ENCODE data around the gene NFIB. TPM values are rescaled to one million over a fixed set of nuclear protein-coding genes. Genes with fewer than 3 reads are reported as not detected.

NFIB gene
- polyA plus RNA-seq, 1 donor (not counting 4 experiments of a cell fraction or from before 2014, with no cell fraction given) = 8.9 TPM

- dilution Hi-C loops (cut with MboI; ENCODE audit: extremely low pct_ligation_motif_present, low sequenced_read_pairs) = no loop called here
- Histone ChIP-seq H3K27ac (ENCODE audit: control insufficient read depth, insufficient read depth, low read length) (no peak overlapping the region), H4K20me1 (ENCODE audit: control insufficient read depth, extremely low read depth, insufficient read depth, low read length) (peaks cover 3% of the 10 kb centered on the region), H3K9me3 (ENCODE audit: control insufficient read depth, low read depth, low read length) (no peaks in the 10 kb centered on the region), H3K4me2 (ENCODE audit: control insufficient read depth, extremely low read depth, insufficient read depth, low read depth, low read length) (peak overlapping the region; percentile 38), H3K36me3 (ENCODE audit: control insufficient read depth in 2 of 2, extremely low read depth in 1 of 2, insufficient read depth in 2 of 2, low read length in 2 of 2) (peaks cover 0 to 12% of the 10 kb centered on the region in 2 experiments), H3K4me1 (ENCODE audit: control insufficient read depth, extremely low read depth, insufficient read depth, low read length) (peaks cover 33% of the 10 kb centered on the region), H3K9ac (ENCODE audit: control insufficient read depth, extremely low read depth, insufficient read depth, low read length) (no peak overlapping the region), H3K4me3 (ENCODE audit: control insufficient read depth in 2 of 3, extremely low read depth in 1 of 3, insufficient read depth in 2 of 3, low read depth in 1 of 3, low read length in 3 of 3) (no peak overlapping the region), H2AFZ (ENCODE audit: control insufficient read depth, low read length) (no peak overlapping the region), H3K9me1 (ENCODE audit: control insufficient read depth, extremely low read depth, insufficient read depth, low read length) (no peaks in the 10 kb centered on the region), H3K27me3 (ENCODE audit: control insufficient read depth, extremely low read depth, insufficient read depth, low read length) (no peaks in the 10 kb centered on the region), H3K79me2 (ENCODE audit: control insufficient read depth, insufficient read depth, low read length) (peaks cover 77% of the 10 kb centered on the region)
- TF ChIP-seq CTCF (optimal IDR thresholded peaks at IDR 0.05 in 1 of 3, IDR thresholded peaks at IDR 0.05 in 1 of 3, conservative IDR thresholded peaks at IDR 0.05 in 1 of 3; ENCODE audit: extremely low read depth in 1 of 3, insufficient read depth in 2 of 3, low read length in 3 of 3) = no peak
- TF ChIP-seq EZH2 (IDR thresholded peaks at IDR 0.05; ENCODE audit: low read length) = no peak
- peak; percentile 82 for FAIRE-seq
- DNase-seq (ENCODE audit: low read depth, low spot score) = no peak
Observed at GRCh38 chr9:14302405-14302804, 11.5 kb downstream of the NFIB start.

- Histone ChIP-seq H3K9me1 (ENCODE audit: control insufficient read depth, extremely low read depth, insufficient read depth, low read length) (no peaks in the 10 kb centered on the region), H3K27ac (ENCODE audit: control insufficient read depth, insufficient read depth, low read length) (no peak overlapping the region), H3K4me1 (ENCODE audit: control insufficient read depth, extremely low read depth, insufficient read depth, low read length) (peaks cover 35% of the 10 kb centered on the region), H3K4me2 (ENCODE audit: control insufficient read depth, extremely low read depth, insufficient read depth, low read depth, low read length) (peak overlapping the region; percentile 31), H3K9me3 (ENCODE audit: control insufficient read depth, low read depth, low read length) (no peaks in the 10 kb centered on the region), H3K79me2 (ENCODE audit: control insufficient read depth, insufficient read depth, low read length) (peaks cover 77% of the 10 kb centered on the region), H3K9ac (ENCODE audit: control insufficient read depth, extremely low read depth, insufficient read depth, low read length) (no peak overlapping the region), H3K4me3 (ENCODE audit: control insufficient read depth in 2 of 3, extremely low read depth in 1 of 3, insufficient read depth in 2 of 3, low read depth in 1 of 3, low read length in 3 of 3) (no peak overlapping the region), H3K27me3 (ENCODE audit: control insufficient read depth, extremely low read depth, insufficient read depth, low read length) (no peaks in the 10 kb centered on the region), H4K20me1 (ENCODE audit: control insufficient read depth, extremely low read depth, insufficient read depth, low read length) (peaks cover 3% of the 10 kb centered on the region), H2AFZ (ENCODE audit: control insufficient read depth, low read length) (no peak overlapping the region), H3K36me3 (ENCODE audit: control insufficient read depth in 2 of 2, extremely low read depth in 1 of 2, insufficient read depth in 2 of 2, low read length in 2 of 2) (peaks cover 0 to 9% of the 10 kb centered on the region in 2 experiments)
- TF ChIP-seq EZH2 (IDR thresholded peaks at IDR 0.05; ENCODE audit: low read length) (no peak), CTCF (optimal IDR thresholded peaks at IDR 0.05 in 1 of 3, IDR thresholded peaks at IDR 0.05 in 1 of 3, conservative IDR thresholded peaks at IDR 0.05 in 1 of 3; ENCODE audit: extremely low read depth in 1 of 3, insufficient read depth in 2 of 3, low read length in 3 of 3) (no peak)
- dilution Hi-C loops (cut with MboI; ENCODE audit: extremely low pct_ligation_motif_present, low sequenced_read_pairs) = no loop called here
- no peak for DNase-seq (ENCODE audit: low read depth, low spot score)
- FAIRE-seq = no peak
Observed at GRCh38 chr9:14301583-14302021, 12.3 kb downstream of the NFIB start.

All from keratinocyte (primary cell).